ENCODE data around the gene NAGA.

NAGA gene

GRCh38 chr22:42079319-42080251 is 9.0 kb upstream of the NAGA start, which contains the start of gene SMDT1:
SMDT1 (plus strand) TSS chr22:42079700; CDS start chr22:42079769, 69 bp downstream.
- TF ChIP-seq CTCF (IDR thresholded peaks at IDR 0.05) (no peak), ZFX (IDR thresholded peaks at IDR 0.05; ENCODE audit: borderline replicate concordance) (no peak)
- H3K27ac ChIP-seq = peak within 1 kb of the TSS; percentile 91

- peak overlapping the region; percentile 91 for H3K27ac ChIP-seq
- TF ChIP-seq ZFX (IDR thresholded peaks at IDR 0.05; ENCODE audit: borderline replicate concordance) (no peak), CTCF (IDR thresholded peaks at IDR 0.05) (no peak)
Measured at GRCh38 chr22:42078469-42079318, 8.1 kb upstream of the NAGA start.

- TF ChIP-seq ZFX (IDR thresholded peaks at IDR 0.05; ENCODE audit: borderline replicate concordance) (no peak), CTCF (IDR thresholded peaks at IDR 0.05) (no peak)
- H3K27ac ChIP-seq = peak overlapping the region; percentile 91; the same call in 1 of the 2 replicates
Measured at GRCh38 chr22:42077486-42078125, 7.0 kb upstream of the NAGA start.

GRCh38 chr22:42076764-42077485 is 6.3 kb upstream of the NAGA start:
- no peak overlapping the region for H3K27ac ChIP-seq
- no peak for TF ChIP-seq CTCF (IDR thresholded peaks at IDR 0.05)
- TF ChIP-seq ZFX (IDR thresholded peaks at IDR 0.05; ENCODE audit: borderline replicate concordance) = no peak

GRCh38 chr22:42074846-42075676 is 4.4 kb upstream of the NAGA start:
- H3K27ac ChIP-seq = peak overlapping the region; percentile 62
- TF ChIP-seq CTCF (IDR thresholded peaks at IDR 0.05) = no peak
- TF ChIP-seq ZFX (IDR thresholded peaks at IDR 0.05; ENCODE audit: borderline replicate concordance) = no peak

Measured in 22Rv1 (cell line).